Activated CD4-positive, alpha-beta T cell treated with anti-CD3 and anti-CD28 coated beads, Interleukin-2, amount 50 U/mL, for 48 hours (primary cell): ENCODE measurements around the gene SRP19.
"Not testable (repeated sequence)": the region's sequence is repeated elsewhere in the genome, so short reads cannot be mapped to it uniquely, and the experiment has no call there.

Source experiments
- DNase-seq, 2 experiments: peaks; one replicate each; pipeline ENCODE4 v3.0.0-alpha.2; 2020

The SRP19 gene

GRCh38 chr5:112876362-112876761, 15.3 kb downstream of the SRP19 start:
- no peak for DNase-seq

DNA sequence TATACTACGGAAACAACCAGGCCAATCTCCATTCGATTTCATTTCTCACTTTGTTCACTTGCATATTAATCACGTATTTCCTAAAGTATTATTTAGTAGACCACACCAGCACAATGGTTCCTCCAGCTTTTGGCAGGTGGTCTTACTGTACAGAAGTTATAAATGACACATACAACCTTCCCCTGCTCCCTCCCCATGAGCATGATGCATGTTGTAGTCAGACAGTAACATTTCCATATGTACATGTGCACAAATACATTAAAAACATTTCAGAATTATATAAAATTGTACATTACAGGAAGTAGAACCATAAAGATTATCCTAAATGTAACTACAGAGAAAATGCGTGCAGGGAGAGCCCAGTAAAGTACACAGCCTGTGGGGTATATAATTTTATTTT, 17.0 kb downstream of the SRP19 start:
- no peak for DNase-seq

- peak; percentile 21 to 52 for DNase-seq
Measured at GRCh38 chr5:112878760-112879159, 17.7 kb downstream of the SRP19 start.

DNA sequence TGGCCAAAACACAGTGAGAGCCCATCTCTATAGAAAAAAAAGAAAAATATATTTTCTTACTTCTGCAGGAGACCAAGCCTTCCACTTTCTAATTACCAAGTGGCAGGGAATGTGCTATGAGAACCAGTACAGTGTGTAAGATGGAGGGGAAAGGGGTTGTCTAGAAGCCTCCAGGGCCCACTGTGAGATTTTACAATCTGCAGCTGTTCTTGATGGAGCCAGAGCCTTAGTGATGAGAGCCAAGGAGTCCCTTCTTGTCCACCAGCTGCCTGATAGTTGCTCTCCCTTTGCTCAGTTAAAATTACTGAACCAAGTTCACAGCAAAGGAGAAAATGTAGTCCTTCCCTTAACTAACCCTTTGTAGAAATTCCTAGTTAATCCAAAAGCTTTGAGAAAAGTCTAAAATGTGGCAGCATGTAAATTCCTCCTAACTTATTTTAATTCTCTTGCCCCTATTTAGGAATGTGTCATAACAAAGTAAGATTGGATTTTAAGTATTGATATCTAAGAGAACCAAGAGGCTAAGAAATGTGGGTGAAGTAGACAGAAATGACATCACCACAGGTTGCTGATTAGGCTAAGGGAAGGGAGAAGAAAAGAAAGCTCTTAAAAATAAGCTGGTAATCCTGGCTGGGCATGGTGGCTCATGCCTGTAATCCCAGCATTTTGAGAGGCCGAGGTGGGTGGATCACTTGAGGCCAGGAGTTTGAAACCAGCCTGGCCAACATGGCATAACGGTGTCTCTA, 19.3 kb downstream of the SRP19 start:
- DNase-seq = no peak

DNA sequence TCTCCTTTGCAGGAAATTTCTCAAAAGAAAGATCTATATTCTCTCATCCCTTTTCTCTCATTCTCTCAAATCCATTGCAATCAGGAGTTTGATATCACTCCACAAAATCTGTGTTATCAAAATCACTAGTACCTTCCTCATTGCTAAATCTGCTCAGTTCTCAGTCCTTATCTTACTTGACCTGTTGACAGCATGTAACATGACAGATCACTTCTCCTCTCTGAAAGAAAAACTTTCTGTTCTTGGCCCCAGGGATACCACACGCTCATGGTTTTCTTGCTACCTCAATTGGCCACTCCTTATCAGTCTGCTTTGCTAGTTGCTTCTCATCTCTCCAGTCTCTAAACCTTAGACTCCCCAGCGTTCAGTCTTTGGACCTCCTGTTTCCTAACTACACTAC, 22.1 kb downstream of the SRP19 start:
- no peak for DNase-seq

GRCh38 chr5:112885001-112885400, 23.9 kb downstream of the SRP19 start:
- DNase-seq = no peak

DNA sequence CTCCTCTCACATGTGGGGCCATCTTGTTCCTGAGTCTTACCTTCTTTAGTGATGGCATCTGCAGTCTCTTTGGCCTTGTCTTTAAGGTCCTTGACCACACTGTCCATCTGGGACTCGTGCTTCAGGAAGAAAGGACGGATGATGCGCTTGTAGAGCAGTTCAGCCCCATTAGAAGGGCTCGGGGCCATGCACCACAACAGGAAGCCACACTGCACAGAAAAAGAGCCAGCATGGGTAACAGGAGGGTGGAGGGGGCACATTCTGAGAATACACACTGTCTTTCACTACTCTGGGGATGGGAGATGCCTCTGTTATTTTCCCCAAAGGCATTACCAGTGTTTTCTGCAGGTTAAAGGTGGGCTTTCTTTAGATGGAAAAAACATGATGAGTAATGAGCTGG, 25.9 kb downstream of the SRP19 start:
- no peak for DNase-seq

DNA sequence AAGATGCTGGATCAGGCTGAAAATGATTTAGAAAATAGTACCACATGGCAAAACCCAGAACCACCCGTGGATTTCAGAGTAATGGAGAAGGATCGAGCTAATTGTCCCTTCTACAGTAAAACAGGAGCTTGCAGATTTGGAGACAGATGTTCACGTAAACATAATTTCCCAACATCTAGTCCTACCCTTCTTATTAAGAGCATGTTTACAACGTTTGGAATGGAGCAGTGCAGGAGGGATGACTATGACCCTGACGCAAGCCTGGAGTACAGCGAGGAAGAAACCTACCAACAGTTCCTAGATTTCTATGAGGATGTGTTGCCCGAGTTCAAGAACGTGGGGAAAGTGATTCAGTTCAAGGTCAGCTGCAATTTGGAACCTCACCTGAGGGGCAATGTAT, 31.0 kb downstream of the SRP19 start:
- not testable (repeated sequence) for DNase-seq

- no peak for DNase-seq
Measured at GRCh38 chr5:112892776-112893175, 31.7 kb downstream of the SRP19 start.

DNA sequence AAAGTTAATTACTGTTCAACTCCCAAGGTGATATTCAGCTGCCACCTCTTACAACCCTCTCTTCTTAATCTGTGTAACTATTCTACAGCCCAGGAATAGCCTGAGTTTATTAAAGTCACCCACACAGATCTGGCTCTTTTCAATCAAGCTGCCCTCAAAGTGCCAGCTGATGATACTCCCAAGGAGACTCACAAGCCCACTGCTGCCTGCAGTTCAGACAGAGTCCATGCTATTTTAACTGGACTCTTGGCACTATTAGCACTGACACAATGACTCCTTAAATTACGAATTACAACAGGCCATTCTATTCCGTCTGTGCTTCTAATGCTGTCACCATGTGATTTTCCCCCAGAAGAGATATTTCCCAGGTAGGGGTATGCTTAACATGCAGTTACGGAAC, 34.6 kb downstream of the SRP19 start:
- no peak for DNase-seq

GRCh38 chr5:112902561-112902960, 41.5 kb downstream of the SRP19 start:
- no peak for DNase-seq

DNA sequence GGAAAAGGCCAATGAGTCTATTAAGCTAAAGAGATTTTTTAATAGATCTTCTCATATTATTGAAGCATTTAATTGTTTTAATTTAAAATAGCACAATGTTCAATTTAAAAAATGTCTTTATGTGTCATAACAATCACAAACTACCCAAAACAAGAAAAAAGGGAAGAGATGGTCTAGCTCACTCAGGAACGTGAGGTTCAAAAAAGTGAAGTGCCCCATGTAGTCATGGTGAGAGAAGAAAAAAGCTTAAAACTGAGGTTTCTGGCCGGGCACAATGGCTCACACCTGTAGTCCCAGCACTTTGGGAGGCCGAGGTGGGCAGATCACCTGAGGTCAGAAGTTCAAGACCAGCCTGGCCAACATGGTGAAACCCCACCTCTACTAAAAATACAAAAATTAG, 43.9 kb downstream of the SRP19 start:
- DNase-seq = not testable (repeated sequence)

DNA sequence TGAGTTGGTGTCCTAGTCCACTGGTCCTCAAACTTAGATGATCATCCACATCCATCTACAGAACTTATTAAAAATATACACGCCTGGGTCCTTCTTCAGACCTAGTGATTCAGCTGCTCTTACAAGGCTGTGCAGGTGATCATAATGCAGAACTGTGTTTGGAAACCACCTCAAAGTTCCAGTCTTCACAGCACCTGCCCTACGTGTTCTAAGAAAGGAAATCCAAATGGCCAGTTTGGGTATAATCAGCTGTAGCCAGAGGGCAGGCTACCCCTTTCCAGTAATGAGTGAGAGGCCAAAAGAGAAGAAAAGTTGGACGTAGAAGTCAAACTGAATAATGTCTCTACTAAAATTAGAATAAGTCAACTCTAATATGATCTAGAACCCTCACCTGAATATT, 45.5 kb downstream of the SRP19 start:
- no peak for DNase-seq

GRCh38 chr5:112907166-112907631, 46.1 kb downstream of the SRP19 start:
- DNase-seq = no peak

DNA sequence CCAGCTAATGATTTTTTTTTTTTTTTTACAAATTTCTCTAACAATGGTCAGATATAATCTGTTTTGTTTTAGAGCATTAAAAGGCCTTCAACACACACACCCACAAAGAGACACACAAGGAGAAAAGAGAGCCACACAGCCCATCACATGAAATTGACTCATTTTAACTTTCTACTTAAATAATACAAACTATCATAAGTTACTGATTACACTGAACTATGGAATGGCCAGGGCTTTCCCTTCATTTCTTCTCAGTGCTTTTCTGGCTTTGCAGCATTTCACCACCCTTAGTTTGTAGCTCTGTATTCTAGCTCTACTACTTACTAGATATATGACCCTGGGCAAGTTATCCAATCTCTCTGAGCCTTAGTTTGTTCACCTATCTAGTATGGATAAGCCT, 47.8 kb downstream of the SRP19 start:
- DNase-seq = no peak

DNA sequence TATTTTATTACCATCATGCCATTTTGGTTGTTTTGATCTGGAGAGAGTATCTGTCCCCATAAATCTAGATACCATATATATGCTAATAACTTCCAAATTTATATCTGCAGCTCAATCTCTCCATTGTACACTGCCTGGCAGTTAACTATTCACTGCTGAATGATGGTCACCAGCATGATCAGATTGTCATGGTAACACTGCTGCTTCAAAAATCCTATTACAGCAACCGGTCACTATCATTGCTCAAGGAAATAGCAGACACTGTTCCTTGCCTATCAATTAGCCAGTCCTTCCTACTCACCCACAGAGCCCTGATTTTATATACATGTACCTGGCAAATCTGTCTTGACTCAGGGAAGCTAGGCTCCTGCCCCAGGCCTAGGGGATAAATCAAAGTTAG, 49.4 kb downstream of the SRP19 start:
- DNase-seq = no peak

GRCh38 chr5:112914584-112914983, 53.5 kb downstream of the SRP19 start:
- no peak for DNase-seq

DNA sequence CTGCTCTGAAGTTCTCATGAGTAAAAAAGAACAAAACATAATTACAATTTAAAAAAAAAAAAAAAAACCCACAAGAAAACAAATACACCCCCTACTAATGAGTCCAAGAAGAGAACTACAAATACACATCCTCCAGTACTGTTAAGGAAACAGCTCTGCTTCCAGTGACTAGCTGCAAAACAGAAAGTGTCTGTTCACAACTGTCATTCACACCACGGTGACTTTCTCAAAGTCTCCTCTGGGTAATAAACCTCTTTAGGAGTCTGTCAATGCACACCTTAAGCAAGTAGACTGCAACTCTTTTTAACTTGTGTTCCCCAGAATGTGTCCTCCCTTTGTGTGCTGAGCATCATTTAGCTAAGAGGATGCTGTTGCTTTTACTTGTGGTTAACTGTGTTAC, 54.7 kb downstream of the SRP19 start:
- DNase-seq = no peak

DNA sequence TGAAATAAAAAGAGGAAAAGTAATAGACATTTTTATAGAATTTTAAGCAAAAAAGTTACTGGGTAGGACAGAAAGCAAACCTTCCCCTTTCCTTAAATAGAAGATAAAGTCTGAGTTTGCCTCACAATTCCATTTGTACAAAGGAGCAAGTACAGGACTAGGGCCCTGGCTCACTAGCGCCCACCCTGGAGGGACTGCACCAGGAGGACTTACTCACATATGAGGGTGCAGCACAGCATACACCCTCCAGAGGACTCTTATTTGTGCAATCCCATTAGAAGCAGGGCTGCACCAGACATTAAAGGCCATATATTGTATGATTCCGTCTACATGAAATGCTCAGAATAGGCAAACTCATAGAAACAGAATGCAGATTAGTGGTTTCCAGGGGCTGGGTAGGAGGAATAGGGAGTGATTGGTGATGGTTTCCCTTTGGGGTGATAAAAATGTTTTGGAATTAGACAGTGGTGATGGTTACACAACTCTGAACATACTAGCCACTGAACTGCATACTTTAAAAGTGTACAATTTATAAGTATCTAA, 56.4 kb downstream of the SRP19 start:
- DNase-seq = peak; percentile 18 to 26

- DNase-seq = no peak
Measured at GRCh38 chr5:112918136-112918535, 57.0 kb downstream of the SRP19 start.

GRCh38 chr5:112918679-112919078, 57.6 kb downstream of the SRP19 start:
- no peak for DNase-seq
